ENCODE results near the gene CPLX1. TPM values are rescaled to one million over a fixed set of nuclear protein-coding genes. Genes with fewer than 3 reads are reported as not detected.

The CPLX1 gene
- total RNA-seq, 2 experiments from 2014 or later = 1.5 TPM

GRCh38 chr4:772118-772517 is 53.8 kb downstream of the CPLX1 start:
- TF ChIP-seq CTCF (IDR thresholded peaks at IDR 0.05) = no peak
- H3K36me3 ChIP-seq (ENCODE audit: insufficient read depth, low read length) = peaks cover 67% of the 10 kb centered on the region
- no peak for DNase-seq
- ChIA-PET CTCF (no interaction called here), POLR2A (no interaction called here)
- H3K27me3 ChIP-seq (ENCODE audit: control insufficient read depth in 1 of 2, insufficient read depth in 2 of 2, low read length in 2 of 2) = no peaks in the 10 kb centered on the region
- Mint-ChIP-seq H3K9me3 (no peaks in the 10 kb centered on the region), H3K36me3 (ENCODE audit: low read depth) (peaks cover 70% of the 10 kb centered on the region), H3K4me3 (no peak overlapping the region), H3K27me3 (no peaks in the 10 kb centered on the region), H3K4me1 (ENCODE audit: low read depth) (peaks cover 53% of the 10 kb centered on the region), H3K27ac (peak overlapping the region; percentile 7)
- peaks cover 52% of the 10 kb centered on the region for H3K4me1 ChIP-seq (ENCODE audit: insufficient read depth, low read length)
- H3K27ac ChIP-seq (ENCODE audit: low read depth in 1 of 2, low read length in 2 of 2) = no peak overlapping the region
- no peak overlapping the region for H3K4me3 ChIP-seq (ENCODE audit: low read length)
- intact Hi-C loops (cut with DNase I, micrococcal nuclease) = no loop called here
- no peaks in the 10 kb centered on the region for H3K9me3 ChIP-seq (ENCODE audit: control insufficient read depth in 1 of 2, insufficient read depth in 1 of 2, low read length in 2 of 2)
- ATAC-seq (ENCODE audit: poor library complexity) = no peak

- POLR2A ChIA-PET = no interaction called here
- no peaks in the 10 kb centered on the region for H3K9me3 ChIP-seq (ENCODE audit: control insufficient read depth in 1 of 2, insufficient read depth in 1 of 2, low read length in 2 of 2)
- DNase-seq (no peak), ATAC-seq (ENCODE audit: poor library complexity) (no peak)
- peaks cover 47% of the 10 kb centered on the region for H3K4me1 ChIP-seq (ENCODE audit: insufficient read depth, low read length)
- Mint-ChIP-seq H3K9me3 (no peaks in the 10 kb centered on the region), H3K27me3 (no peaks in the 10 kb centered on the region), H3K4me1 (ENCODE audit: low read depth) (peaks cover 47% of the 10 kb centered on the region), H3K27ac (no peak overlapping the region), H3K36me3 (ENCODE audit: low read depth) (peaks cover 70% of the 10 kb centered on the region), H3K4me3 (no peak overlapping the region)
- peaks cover 67% of the 10 kb centered on the region for H3K36me3 ChIP-seq (ENCODE audit: insufficient read depth, low read length)
- no peak for TF ChIP-seq CTCF (IDR thresholded peaks at IDR 0.05)
- CTCF ChIA-PET = no interaction called here
- no peak overlapping the region for H3K27ac ChIP-seq (ENCODE audit: low read depth in 1 of 2, low read length in 2 of 2)
- no peaks in the 10 kb centered on the region for H3K27me3 ChIP-seq (ENCODE audit: control insufficient read depth in 1 of 2, insufficient read depth in 2 of 2, low read length in 2 of 2)
- intact Hi-C loops (cut with DNase I, micrococcal nuclease) = no loop called here
- H3K4me3 ChIP-seq (ENCODE audit: low read length) = no peak overlapping the region
Measured at GRCh38 chr4:771464-771863, 54.5 kb downstream of the CPLX1 start.

- Mint-ChIP-seq H3K27me3 (no peaks in the 10 kb centered on the region), H3K36me3 (ENCODE audit: low read depth) (peaks cover 69% of the 10 kb centered on the region), H3K4me3 (no peak overlapping the region), H3K4me1 (ENCODE audit: low read depth) (peaks cover 39% of the 10 kb centered on the region), H3K9me3 (no peaks in the 10 kb centered on the region), H3K27ac (no peak overlapping the region)
- Histone ChIP-seq H3K36me3 (ENCODE audit: insufficient read depth, low read length) (peaks cover 60% of the 10 kb centered on the region), H3K27me3 (ENCODE audit: control insufficient read depth in 1 of 2, insufficient read depth in 2 of 2, low read length in 2 of 2) (no peaks in the 10 kb centered on the region), H3K9me3 (ENCODE audit: control insufficient read depth in 1 of 2, insufficient read depth in 1 of 2, low read length in 2 of 2) (peaks cover 0 to 5% of the 10 kb centered on the region in 2 experiments), H3K4me3 (ENCODE audit: low read length) (no peak overlapping the region), H3K4me1 (ENCODE audit: insufficient read depth, low read length) (peaks cover 33% of the 10 kb centered on the region), H3K27ac (ENCODE audit: low read depth in 1 of 2, low read length in 2 of 2) (no peak overlapping the region)
- no peak for ATAC-seq (ENCODE audit: poor library complexity)
- CTCF ChIA-PET = no interaction called here
- TF ChIP-seq CTCF (IDR thresholded peaks at IDR 0.05) = no peak
- DNase-seq = no peak
- POLR2A ChIA-PET = interaction anchor here (0.7 kb wide), 1 partner anchor 78 kb away, joined by 3 read pairs; no protein-coding TSS in a partner anchor
- intact Hi-C loops (cut with DNase I, micrococcal nuclease) = no loop called here
Measured at GRCh38 chr4:770022-770421, 55.9 kb downstream of the CPLX1 start.

All from CD4-positive, alpha-beta T cell (primary cell).